ENCODE measurements around the gene VPREB1.

GRCh38 chr22:22245256-22245909 is 797 bp downstream of the VPREB1 start:
- TF ChIP-seq CTCF (IDR thresholded peaks at IDR 0.05; ENCODE audit: low read depth, low read length) (no peak), POLR2A (IDR thresholded peaks at IDR 0.05; ENCODE audit: extremely low read depth, insufficient read length) (no peak), MYC (IDR thresholded peaks at IDR 0.05; ENCODE audit: low read depth, low read length) (no peak), MAX (IDR thresholded peaks at IDR 0.05; ENCODE audit: low read depth, low read length) (no peak)

Measured in NB4 (cell line).